ENCODE results near the gene GAB2.
"Not testable (repeated sequence)": the region's sequence is repeated elsewhere in the genome, so short reads cannot be mapped to it uniquely, and the experiment has no call there.

GAB2 gene

DNA sequence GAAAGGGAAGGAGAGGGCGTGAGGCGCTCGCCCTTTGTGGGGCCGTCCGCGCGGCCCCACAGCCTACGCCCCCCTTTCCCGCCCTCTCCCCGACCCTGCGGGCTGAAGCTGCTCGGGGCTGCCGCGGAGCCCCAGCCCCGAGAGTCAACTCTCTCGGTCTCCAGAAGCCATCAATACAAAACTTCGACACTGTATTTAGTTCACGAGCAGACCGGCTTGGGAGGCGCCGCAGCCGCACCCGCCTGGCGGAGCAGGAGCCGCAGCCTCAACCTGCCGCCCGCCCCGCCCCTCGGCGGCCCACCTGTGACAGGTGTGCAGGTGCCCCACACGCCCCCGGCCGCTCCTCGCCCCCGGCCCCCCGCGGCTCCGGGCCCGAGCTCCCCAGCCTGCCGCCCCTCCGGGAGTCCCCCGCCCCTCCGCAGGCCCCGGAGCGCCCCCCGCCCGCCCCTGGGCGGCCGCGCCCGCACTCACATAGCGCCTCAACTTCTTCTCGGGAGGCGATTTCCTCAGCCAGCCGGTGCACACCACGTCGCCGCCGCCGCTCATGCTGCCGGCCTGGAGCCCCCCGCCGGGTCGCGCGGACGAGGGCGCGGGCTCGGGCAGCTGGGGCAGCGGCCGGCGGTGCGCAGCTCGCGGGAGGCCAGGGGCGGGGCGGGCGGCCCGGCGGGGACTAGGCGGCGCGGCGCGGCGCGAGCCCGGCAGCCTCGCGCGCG is at the start of gene GAB2:
TSS of gene GAB2 (minus strand) at position 646 of the 713 bp plus-strand sequence. CDS start at position 546, 100 bp downstream.
- DNase-seq, result no peak
- H3K27me3 ChIP-seq (replicated peaks), result no peaks in the 10 kb centered on the region
- peak within 1 kb of the TSS; percentile 66 for H3K4me3 ChIP-seq (ENCODE audit: low read depth, low read length)
- peak within 1 kb of the TSS; percentile 86 for H3K27ac ChIP-seq
- no peak for TF ChIP-seq CTCF (IDR thresholded peaks at IDR 0.05; ENCODE audit: low read depth, low read length, missing control alignments)
- no peaks in the 10 kb centered on the region for H3K36me3 ChIP-seq (replicated peaks)
- in situ Hi-C loops (cut with HindIII; ENCODE audit: low pct_ligation_motif_present, low sequenced_read_pairs), result no loop called here

- in situ Hi-C loops (cut with HindIII; ENCODE audit: low pct_ligation_motif_present, low sequenced_read_pairs), result no loop called here
- Histone ChIP-seq H3K27ac (no peak overlapping the region), H3K36me3 (replicated peaks) (no peaks in the 10 kb centered on the region), H3K27me3 (replicated peaks) (no peaks in the 10 kb centered on the region), H3K4me3 (ENCODE audit: low read depth, low read length) (no peak overlapping the region)
- DNase-seq, result no peak
- TF ChIP-seq CTCF (IDR thresholded peaks at IDR 0.05; ENCODE audit: low read depth, low read length, missing control alignments), result no peak
Observed at GRCh38 chr11:78467370-78467769, 49.8 kb upstream of the GAB2 start.

GRCh38 chr11:78465169-78465942 is 47.7 kb upstream of the GAB2 start:
- in situ Hi-C loops (cut with HindIII; ENCODE audit: low pct_ligation_motif_present, low sequenced_read_pairs), result no loop called here
- Histone ChIP-seq H3K4me3 (ENCODE audit: low read depth, low read length) (no peak overlapping the region), H3K36me3 (replicated peaks) (no peaks in the 10 kb centered on the region), H3K27ac (no peak overlapping the region), H3K27me3 (replicated peaks) (no peaks in the 10 kb centered on the region)
- DNase-seq, result no peak
- no peak for TF ChIP-seq CTCF (IDR thresholded peaks at IDR 0.05; ENCODE audit: low read depth, low read length, missing control alignments)

DNA sequence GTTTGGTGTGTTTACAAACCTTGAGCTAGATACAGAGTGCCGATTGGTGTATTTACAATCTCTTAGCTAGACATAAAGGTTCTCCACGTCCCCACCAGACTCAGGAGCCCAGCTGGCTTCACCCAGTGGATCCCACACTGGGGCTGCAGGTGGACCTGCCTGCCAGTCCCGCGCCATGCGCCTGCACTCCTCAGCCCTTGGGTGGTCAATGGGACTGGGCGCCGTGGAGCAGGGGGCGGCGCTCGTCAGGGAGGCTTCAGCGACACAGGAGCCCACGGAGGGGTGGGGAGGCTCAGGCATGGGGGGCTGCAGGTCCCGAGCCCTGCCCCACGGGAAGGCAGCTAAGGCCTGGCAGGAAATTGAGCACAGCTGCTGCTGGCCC is 47.2 kb upstream of the GAB2 start:
- DNase-seq; H3K4me3 ChIP-seq (ENCODE audit: low read depth, low read length); in situ Hi-C loops (cut with HindIII; ENCODE audit: low pct_ligation_motif_present, low sequenced_read_pairs); H3K27me3 ChIP-seq (replicated peaks); H3K36me3 ChIP-seq (replicated peaks); H3K27ac ChIP-seq: not testable (repeated sequence)

DNA sequence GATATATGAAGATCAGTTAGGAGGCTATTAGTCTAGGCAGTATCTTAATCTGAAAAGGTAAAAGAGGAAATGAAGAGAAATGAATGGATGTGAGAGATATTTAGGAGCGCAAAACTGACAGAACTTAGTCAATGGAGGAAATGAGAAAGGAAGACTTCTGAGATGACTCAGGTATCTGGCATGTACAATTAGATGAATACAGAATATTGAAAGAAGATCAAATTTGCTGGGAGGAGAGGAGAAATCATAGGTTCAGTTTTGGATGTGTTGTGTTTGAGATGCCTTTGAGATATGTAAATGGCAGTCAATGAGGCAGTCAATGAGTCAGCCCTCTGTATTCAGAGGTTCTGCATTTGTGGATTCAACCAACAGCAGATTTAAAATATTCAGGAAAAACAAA is 42.9 kb upstream of the GAB2 start:
- no peaks in the 10 kb centered on the region for H3K27me3 ChIP-seq (replicated peaks)
- no peak overlapping the region for H3K4me3 ChIP-seq (ENCODE audit: low read depth, low read length)
- DNase-seq, result peak; percentile 48
- no peak for TF ChIP-seq CTCF (IDR thresholded peaks at IDR 0.05; ENCODE audit: low read depth, low read length, missing control alignments)
- in situ Hi-C loops (cut with HindIII; ENCODE audit: low pct_ligation_motif_present, low sequenced_read_pairs), result no loop called here
- H3K36me3 ChIP-seq (replicated peaks), result no peaks in the 10 kb centered on the region
- no peak overlapping the region for H3K27ac ChIP-seq

DNA sequence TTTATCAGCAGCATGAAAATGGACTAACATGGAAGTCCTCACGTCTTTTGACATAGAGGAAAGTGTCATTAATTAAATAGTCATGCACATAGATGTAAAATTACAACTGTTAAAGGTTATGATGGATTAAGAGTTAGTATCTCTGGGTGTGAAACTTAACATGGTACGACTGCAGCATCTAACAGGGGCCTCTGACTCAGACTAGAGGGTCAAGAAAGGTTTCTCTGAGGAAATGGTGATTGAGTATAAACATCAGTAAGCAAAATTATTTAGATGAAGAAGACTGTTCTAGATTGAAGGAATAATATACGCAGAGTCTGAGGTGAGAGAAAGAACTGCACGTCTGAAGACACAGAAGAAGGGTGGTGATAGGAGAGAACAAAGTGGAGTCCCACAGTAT is 42.1 kb upstream of the GAB2 start:
- H3K36me3 ChIP-seq (replicated peaks), result no peaks in the 10 kb centered on the region
- DNase-seq, result no peak
- in situ Hi-C loops (cut with HindIII; ENCODE audit: low pct_ligation_motif_present, low sequenced_read_pairs), result no loop called here
- H3K27ac ChIP-seq, result no peak overlapping the region
- no peaks in the 10 kb centered on the region for H3K27me3 ChIP-seq (replicated peaks)
- H3K4me3 ChIP-seq (ENCODE audit: low read depth, low read length), result no peak overlapping the region
- no peak for TF ChIP-seq CTCF (IDR thresholded peaks at IDR 0.05; ENCODE audit: low read depth, low read length, missing control alignments)

All from brain microvascular endothelial cell (primary cell).